ENCODE data around the gene NRG3.

The NRG3 gene

GRCh38 chr10:82874671-82875070 lies 999.7 kb downstream of the NRG3 start:
- no CpG with 5 or more reads among the region's 1 CpG for WGBS, 2 experiments (ENCODE audit: insufficient coverage in 2 of 2)
- H3K4me3 ChIP-seq (ENCODE audit: extremely low read depth, insufficient read depth, low read length, poor library complexity, severe bottlenecking) = no peak overlapping the region
- H3K36me3 ChIP-seq (ENCODE audit: control insufficient read depth, insufficient read depth, low read length) = no peaks in the 10 kb centered on the region
- H3K27ac ChIP-seq (ENCODE audit: low read depth, low read length, severe bottlenecking) = no peak overlapping the region
- H3K9me3 ChIP-seq (ENCODE audit: control insufficient read depth, low read length) = no peaks in the 10 kb centered on the region
- no peaks in the 10 kb centered on the region for H3K4me1 ChIP-seq (ENCODE audit: control insufficient read depth, insufficient read depth, low read length, poor library complexity, severe bottlenecking)

- H3K4me3 ChIP-seq (ENCODE audit: extremely low read depth, insufficient read depth, low read length, poor library complexity, severe bottlenecking) = no peak overlapping the region
- WGBS, 2 experiments (ENCODE audit: insufficient coverage in 2 of 2) = 86 to 100% methylated on average over 1 to 2 of the region's 2 CpGs
- H3K27ac ChIP-seq (ENCODE audit: low read depth, low read length, severe bottlenecking) = no peak overlapping the region
Measured at GRCh38 chr10:82880776-82881290, 1005.8 kb downstream of the NRG3 start.

GRCh38 chr10:82882722-82883121 lies 1007.7 kb downstream of the NRG3 start:
- Histone ChIP-seq H3K36me3 (ENCODE audit: control insufficient read depth, insufficient read depth, low read length) (no peaks in the 10 kb centered on the region), H3K4me1 (ENCODE audit: control insufficient read depth, insufficient read depth, low read length, poor library complexity, severe bottlenecking) (no peaks in the 10 kb centered on the region), H3K9me3 (ENCODE audit: control insufficient read depth, low read length) (no peaks in the 10 kb centered on the region), H3K27ac (ENCODE audit: low read depth, low read length, severe bottlenecking) (no peak overlapping the region), H3K4me3 (ENCODE audit: extremely low read depth, insufficient read depth, low read length, poor library complexity, severe bottlenecking) (no peak overlapping the region)
- WGBS, 2 experiments (ENCODE audit: insufficient coverage in 2 of 2) = no CpG with 5 or more reads among the region's 1 CpG

More at GRCh38 chr10:82880776-82881290, 1005.8 kb downstream of the NRG3 start:
- Histone ChIP-seq H3K36me3 (ENCODE audit: control insufficient read depth, insufficient read depth, low read length) (no peaks in the 10 kb centered on the region), H3K4me1 (ENCODE audit: control insufficient read depth, insufficient read depth, low read length, poor library complexity, severe bottlenecking) (no peaks in the 10 kb centered on the region), H3K9me3 (ENCODE audit: control insufficient read depth, low read length) (no peaks in the 10 kb centered on the region)

GRCh38 chr10:82883603-82884002 lies 1008.6 kb downstream of the NRG3 start:
- Histone ChIP-seq H3K36me3 (ENCODE audit: control insufficient read depth, insufficient read depth, low read length) (no peaks in the 10 kb centered on the region), H3K4me1 (ENCODE audit: control insufficient read depth, insufficient read depth, low read length, poor library complexity, severe bottlenecking) (no peaks in the 10 kb centered on the region), H3K27ac (ENCODE audit: low read depth, low read length, severe bottlenecking) (no peak overlapping the region), H3K9me3 (ENCODE audit: control insufficient read depth, low read length) (no peaks in the 10 kb centered on the region), H3K4me3 (ENCODE audit: extremely low read depth, insufficient read depth, low read length, poor library complexity, severe bottlenecking) (no peak overlapping the region)
- WGBS, 2 experiments (ENCODE audit: insufficient coverage in 2 of 2) = no CpG with 5 or more reads among the region's 1 CpG

- Histone ChIP-seq H3K4me3 (ENCODE audit: extremely low read depth, insufficient read depth, low read length, poor library complexity, severe bottlenecking) (no peak overlapping the region), H3K27ac (ENCODE audit: low read depth, low read length, severe bottlenecking) (no peak overlapping the region)
Measured at GRCh38 chr10:82887488-82887887, 1012.5 kb downstream of the NRG3 start.

GRCh38 chr10:82888809-82889455 lies 1013.9 kb downstream of the NRG3 start:
- H3K27ac ChIP-seq (ENCODE audit: low read depth, low read length, severe bottlenecking) = no peak overlapping the region
- H3K36me3 ChIP-seq (ENCODE audit: control insufficient read depth, insufficient read depth, low read length) = no peaks in the 10 kb centered on the region
- no peaks in the 10 kb centered on the region for H3K9me3 ChIP-seq (ENCODE audit: control insufficient read depth, low read length)
- no peak overlapping the region for H3K4me3 ChIP-seq (ENCODE audit: extremely low read depth, insufficient read depth, low read length, poor library complexity, severe bottlenecking)
- H3K4me1 ChIP-seq (ENCODE audit: control insufficient read depth, insufficient read depth, low read length, poor library complexity, severe bottlenecking) = no peaks in the 10 kb centered on the region
- WGBS, 2 experiments (ENCODE audit: insufficient coverage in 2 of 2) = 86% methylated on average over 10 of the region's 10 CpGs

More at GRCh38 chr10:82887488-82887887, 1012.5 kb downstream of the NRG3 start:
- no CpG with 5 or more reads among the region's 1 CpG for WGBS, 2 experiments (ENCODE audit: insufficient coverage in 2 of 2)
- no peaks in the 10 kb centered on the region for H3K4me1 ChIP-seq (ENCODE audit: control insufficient read depth, insufficient read depth, low read length, poor library complexity, severe bottlenecking)
- H3K36me3 ChIP-seq (ENCODE audit: control insufficient read depth, insufficient read depth, low read length) = no peaks in the 10 kb centered on the region
- H3K9me3 ChIP-seq (ENCODE audit: control insufficient read depth, low read length) = no peaks in the 10 kb centered on the region

GRCh38 chr10:82889728-82890127 lies 1014.7 kb downstream of the NRG3 start:
- Histone ChIP-seq H3K4me3 (ENCODE audit: extremely low read depth, insufficient read depth, low read length, poor library complexity, severe bottlenecking) (no peak overlapping the region), H3K27ac (ENCODE audit: low read depth, low read length, severe bottlenecking) (no peak overlapping the region), H3K4me1 (ENCODE audit: control insufficient read depth, insufficient read depth, low read length, poor library complexity, severe bottlenecking) (no peaks in the 10 kb centered on the region), H3K9me3 (ENCODE audit: control insufficient read depth, low read length) (no peaks in the 10 kb centered on the region), H3K36me3 (ENCODE audit: control insufficient read depth, insufficient read depth, low read length) (no peaks in the 10 kb centered on the region)
- WGBS, 2 experiments (ENCODE audit: insufficient coverage in 2 of 2) = 80 to 86% methylated on average over 1 to 2 of the region's 2 CpGs

- Histone ChIP-seq H3K27ac (ENCODE audit: low read depth, low read length, severe bottlenecking) (no peak overlapping the region), H3K9me3 (ENCODE audit: control insufficient read depth, low read length) (no peaks in the 10 kb centered on the region), H3K4me1 (ENCODE audit: control insufficient read depth, insufficient read depth, low read length, poor library complexity, severe bottlenecking) (no peaks in the 10 kb centered on the region), H3K4me3 (ENCODE audit: extremely low read depth, insufficient read depth, low read length, poor library complexity, severe bottlenecking) (no peak overlapping the region), H3K36me3 (ENCODE audit: control insufficient read depth, insufficient read depth, low read length) (no peaks in the 10 kb centered on the region)
- WGBS, 2 experiments (ENCODE audit: insufficient coverage in 2 of 2) = 93% methylated on average over 3 of the region's 5 CpGs; no CpG with 5 or more reads in 1 of the 2 experiments
Measured at GRCh38 chr10:82890573-82890972, 1015.6 kb downstream of the NRG3 start.

GRCh38 chr10:82908096-82908495 lies 1033.1 kb downstream of the NRG3 start:
- Histone ChIP-seq H3K9me3 (ENCODE audit: control insufficient read depth, low read length) (no peaks in the 10 kb centered on the region), H3K27ac (ENCODE audit: low read depth, low read length, severe bottlenecking) (no peak overlapping the region), H3K36me3 (ENCODE audit: control insufficient read depth, insufficient read depth, low read length) (no peaks in the 10 kb centered on the region), H3K4me3 (ENCODE audit: extremely low read depth, insufficient read depth, low read length, poor library complexity, severe bottlenecking) (no peak overlapping the region), H3K4me1 (ENCODE audit: control insufficient read depth, insufficient read depth, low read length, poor library complexity, severe bottlenecking) (no peaks in the 10 kb centered on the region)
- 100% methylated on average over 1 of the region's 1 CpG for WGBS, 2 experiments (ENCODE audit: insufficient coverage in 2 of 2)

GRCh38 chr10:82908751-82909150 lies 1033.8 kb downstream of the NRG3 start:
- 84 to 91% methylated on average over 6 of the region's 6 CpGs for WGBS, 2 experiments (ENCODE audit: insufficient coverage in 2 of 2)
- no peak overlapping the region for H3K27ac ChIP-seq (ENCODE audit: low read depth, low read length, severe bottlenecking)
- H3K4me3 ChIP-seq (ENCODE audit: extremely low read depth, insufficient read depth, low read length, poor library complexity, severe bottlenecking) = no peak overlapping the region
- H3K9me3 ChIP-seq (ENCODE audit: control insufficient read depth, low read length) = no peaks in the 10 kb centered on the region
- H3K36me3 ChIP-seq (ENCODE audit: control insufficient read depth, insufficient read depth, low read length) = no peaks in the 10 kb centered on the region
- no peaks in the 10 kb centered on the region for H3K4me1 ChIP-seq (ENCODE audit: control insufficient read depth, insufficient read depth, low read length, poor library complexity, severe bottlenecking)

- Histone ChIP-seq H3K4me1 (ENCODE audit: control insufficient read depth, insufficient read depth, low read length, poor library complexity, severe bottlenecking) (no peaks in the 10 kb centered on the region), H3K4me3 (ENCODE audit: extremely low read depth, insufficient read depth, low read length, poor library complexity, severe bottlenecking) (no peak overlapping the region), H3K36me3 (ENCODE audit: control insufficient read depth, insufficient read depth, low read length) (no peaks in the 10 kb centered on the region), H3K9me3 (ENCODE audit: control insufficient read depth, low read length) (no peaks in the 10 kb centered on the region), H3K27ac (ENCODE audit: low read depth, low read length, severe bottlenecking) (no peak overlapping the region)
- WGBS, 2 experiments (ENCODE audit: insufficient coverage in 2 of 2) = 88% methylated on average over 1 to 3 of the region's 3 CpGs
Measured at GRCh38 chr10:82910301-82910700, 1035.3 kb downstream of the NRG3 start.
